Keratinocyte (primary cell): ENCODE results near the gene PTPMT1. TPM values are rescaled to one million over a fixed set of nuclear protein-coding genes. Genes with fewer than 3 reads are reported as not detected.
"Not testable (repeated sequence)": the region's sequence is repeated elsewhere in the genome, so short reads cannot be mapped to it uniquely, and the experiment has no call there.

ENCODE experiments used
- DNase-seq: peaks from one replicate; pipeline ENCODE4 v3.0.0-alpha.2; 2011; ENCODE audit warnings: low read depth, missing footprints, low spot score
- FAIRE-seq: peaks from 2 replicates; lab custom pipeline; 2011; peaks lifted over from hg19 to GRCh38; lab: Jason Lieb, UNC
- H2AFZ ChIP-seq: 2 replicates; pipeline ENCODE4 v1.6.0; 2012; ENCODE audit warnings: low read length, control low read depth, inconsistent platforms; ENCODE audit not compliant: control insufficient read depth
- H3K27ac ChIP-seq: 2 replicates; pipeline ENCODE4 v1.5.1; 2011; ENCODE audit warnings: low read length; ENCODE audit not compliant: control insufficient read depth, insufficient read depth
- H3K27me3 ChIP-seq: 3 replicates; pipeline ENCODE4 v1.6.0; 2011; ENCODE audit warnings: low read length; ENCODE audit not compliant: control insufficient read depth, insufficient read depth; ENCODE audit errors: extremely low read depth
- H3K36me3 ChIP-seq, 2 experiments: 2 replicates in 1 of 2; 3 replicates in 1 of 2; pipeline ENCODE4 v1.5.1; 2011; ENCODE audit warnings: low read length in 2 of 2, mild to moderate bottlenecking in 1 of 2; ENCODE audit not compliant: control insufficient read depth in 2 of 2, insufficient read depth in 2 of 2; ENCODE audit errors: extremely low read depth in 1 of 2
- H3K4me1 ChIP-seq: 3 replicates; pipeline ENCODE4 v1.5.1; 2011; ENCODE audit warnings: low read length; ENCODE audit not compliant: control insufficient read depth, insufficient read depth; ENCODE audit errors: extremely low read depth
- H3K4me2 ChIP-seq: 3 replicates; pipeline ENCODE4 v1.6.0; 2011; ENCODE audit warnings: low read depth, low read length; ENCODE audit not compliant: control insufficient read depth, insufficient read depth; ENCODE audit errors: extremely low read depth
- H3K4me3 ChIP-seq, 3 experiments: fragments of 200-600 bp in 1 of 3; sonication (generic) in 1 of 3; 2 replicates in 2 of 3; 3 replicates in 1 of 3; pipeline ENCODE4 v1.5.1; 2011 to 2016; ENCODE audit warnings: low read length in 3 of 3, mild to moderate bottlenecking in 3 of 3, control low read depth in 2 of 3, inconsistent platforms in 1 of 3, low read depth in 1 of 3, mixed read lengths in 1 of 3, mixed run types in 1 of 3, moderate library complexity in 1 of 3; ENCODE audit not compliant: control insufficient read depth in 2 of 3, insufficient read depth in 2 of 3; ENCODE audit errors: extremely low read depth in 1 of 3
- H3K79me2 ChIP-seq: 2 replicates; pipeline ENCODE4 v1.6.0; 2012; ENCODE audit warnings: low read length; ENCODE audit not compliant: control insufficient read depth, insufficient read depth
- H3K9ac ChIP-seq: 3 replicates; pipeline ENCODE4 v1.6.0; 2011; ENCODE audit warnings: low read length; ENCODE audit not compliant: control insufficient read depth, insufficient read depth; ENCODE audit errors: extremely low read depth
- H3K9me1 ChIP-seq: 3 replicates; pipeline ENCODE4 v1.6.0; 2011; ENCODE audit warnings: low read length; ENCODE audit not compliant: control insufficient read depth, insufficient read depth; ENCODE audit errors: extremely low read depth
- H3K9me3 ChIP-seq: 2 replicates; pipeline ENCODE4 v1.5.1; 2012; ENCODE audit warnings: low read depth, low read length; ENCODE audit not compliant: control insufficient read depth
- H4K20me1 ChIP-seq: 3 replicates; pipeline ENCODE4 v1.6.0; 2011; ENCODE audit warnings: low read length; ENCODE audit not compliant: control insufficient read depth, insufficient read depth; ENCODE audit errors: extremely low read depth
- EZH2 ChIP-seq: IDR thresholded peaks from one replicate; pipeline ENCODE4 v1.6.1; 2012; ENCODE audit warnings: inconsistent platforms, mild to moderate bottlenecking, low read length, moderate library complexity
- dilution Hi-C: fragments of 300-500 bp; cut with MboI; formaldehyde crosslinking; loops from one replicate; pipeline ENCODE4 v1.7.0; 2020; ENCODE audit warnings: low sequenced_read_pairs; ENCODE audit not compliant: extremely low pct_ligation_motif_present
- polyA plus RNA-seq, 5 experiments: library from polyadenylated mRNA; depleted of rRNA in 3 of 5; stranded (reverse) in 3 of 5; stranded (forward) in 1 of 5; unstranded in 1 of 5; fragments of >200 nt; gene quantifications; 1 replicate in 1 of 5; 2 replicates in 3 of 5; 3 replicates in 1 of 5; pipeline versions ENCODE4 v1.2.1 to v1.2.3, GENCODE V29; 2011 to 2012; ENCODE audit warnings: missing spikeins in 2 of 5, low read depth in 1 of 5, low replicate concordance in 1 of 5
- TF ChIP-seq, protein P1 (sequence below), 3 experiments: IDR thresholded peaks in 1 of 3; conservative IDR thresholded peaks in 1 of 3; optimal IDR thresholded peaks in 1 of 3; 2 replicates in 2 of 3; 3 replicates in 1 of 3; pipeline versions ENCODE3 to v1.5.1; 2011; ENCODE audit warnings: low read length in 3 of 3, mild to moderate bottlenecking in 3 of 3, moderate library complexity in 2 of 3, control low read depth in 1 of 3, inconsistent platforms in 1 of 3; ENCODE audit not compliant: insufficient read depth in 2 of 3; ENCODE audit errors: extremely low read depth in 1 of 3

The PTPMT1 gene
- polyA plus RNA-seq, 1 donor (not counting 4 experiments of a cell fraction or from before 2014, with no cell fraction given), result 64.9 TPM

DNA sequence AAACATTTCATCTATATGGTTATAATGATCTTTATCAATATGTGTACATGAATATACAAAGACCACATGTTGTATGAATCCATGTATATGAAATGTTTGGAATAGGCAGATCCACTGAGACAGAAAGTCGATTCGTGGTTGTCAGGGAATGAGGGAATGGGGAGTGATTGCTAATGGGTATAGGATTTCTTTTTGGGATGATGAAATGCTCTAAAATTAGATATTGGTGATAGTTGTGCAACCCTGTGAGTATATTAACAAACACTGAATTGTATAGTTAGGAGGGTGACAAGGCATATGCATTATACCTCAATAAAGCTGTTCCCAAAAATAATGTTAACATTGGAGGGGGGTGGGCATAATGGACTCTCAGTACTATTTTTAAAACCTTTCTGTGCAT lies 5.0 kb upstream of the PTPMT1 start:
- H3K36me3 ChIP-seq, result no peaks in the 10 kb centered on the region
- H2AFZ ChIP-seq, result no peak overlapping the region
- peaks cover 5% of the 10 kb centered on the region for H3K79me2 ChIP-seq
- FAIRE-seq (no peak), DNase-seq (no peak)
- no peak overlapping the region for H3K27ac ChIP-seq
- no peak for TF ChIP-seq EZH2
- TF ChIP-seq, protein P1, sequence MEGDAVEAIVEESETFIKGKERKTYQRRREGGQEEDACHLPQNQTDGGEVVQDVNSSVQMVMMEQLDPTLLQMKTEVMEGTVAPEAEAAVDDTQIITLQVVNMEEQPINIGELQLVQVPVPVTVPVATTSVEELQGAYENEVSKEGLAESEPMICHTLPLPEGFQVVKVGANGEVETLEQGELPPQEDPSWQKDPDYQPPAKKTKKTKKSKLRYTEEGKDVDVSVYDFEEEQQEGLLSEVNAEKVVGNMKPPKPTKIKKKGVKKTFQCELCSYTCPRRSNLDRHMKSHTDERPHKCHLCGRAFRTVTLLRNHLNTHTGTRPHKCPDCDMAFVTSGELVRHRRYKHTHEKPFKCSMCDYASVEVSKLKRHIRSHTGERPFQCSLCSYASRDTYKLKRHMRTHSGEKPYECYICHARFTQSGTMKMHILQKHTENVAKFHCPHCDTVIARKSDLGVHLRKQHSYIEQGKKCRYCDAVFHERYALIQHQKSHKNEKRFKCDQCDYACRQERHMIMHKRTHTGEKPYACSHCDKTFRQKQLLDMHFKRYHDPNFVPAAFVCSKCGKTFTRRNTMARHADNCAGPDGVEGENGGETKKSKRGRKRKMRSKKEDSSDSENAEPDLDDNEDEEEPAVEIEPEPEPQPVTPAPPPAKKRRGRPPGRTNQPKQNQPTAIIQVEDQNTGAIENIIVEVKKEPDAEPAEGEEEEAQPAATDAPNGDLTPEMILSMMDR (optimal IDR thresholded peaks at IDR 0.05 in 1 of 3, IDR thresholded peaks at IDR 0.05 in 1 of 3, conservative IDR thresholded peaks at IDR 0.05 in 1 of 3; ENCODE audit: extremely low read depth in 1 of 3, insufficient read depth in 2 of 3, low read length in 3 of 3), result no peak
- H3K27me3 ChIP-seq, result no peaks in the 10 kb centered on the region
- H4K20me1 ChIP-seq, result no peaks in the 10 kb centered on the region
- peaks cover 5% of the 10 kb centered on the region for H3K4me1 ChIP-seq
- dilution Hi-C loops, result no loop called here
- no peak overlapping the region for H3K4me2 ChIP-seq
- H3K9me3 ChIP-seq, result no peaks in the 10 kb centered on the region
- H3K9ac ChIP-seq, result no peak overlapping the region
- H3K4me3 ChIP-seq, result no peak overlapping the region
- H3K9me1 ChIP-seq, result no peaks in the 10 kb centered on the region

DNA sequence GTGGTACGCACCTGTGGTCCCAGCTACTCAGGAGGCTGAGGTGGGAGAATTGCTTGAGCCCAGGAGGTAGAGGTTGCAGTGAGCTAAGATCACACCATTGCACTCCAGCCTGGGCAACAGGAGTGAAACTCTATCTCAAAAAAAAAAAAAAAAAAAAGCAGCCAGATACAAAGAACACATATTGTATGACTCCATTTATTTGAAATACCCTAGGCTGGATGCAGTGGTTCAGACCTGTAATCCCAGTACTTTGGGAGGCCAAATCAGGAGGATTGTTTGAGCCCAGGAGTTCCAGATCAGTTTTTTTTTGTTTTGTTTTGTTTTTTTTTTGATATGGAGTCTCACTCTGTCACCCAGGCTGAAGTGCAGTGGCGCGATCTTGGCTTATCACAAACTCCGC lies 3.0 kb upstream of the PTPMT1 start:
- H3K9me3 ChIP-seq, DNase-seq, dilution Hi-C loops, H4K20me1 ChIP-seq, H3K27me3 ChIP-seq, H2AFZ ChIP-seq, H3K9me1 ChIP-seq, H3K4me2 ChIP-seq, H3K36me3 ChIP-seq, FAIRE-seq, H3K9ac ChIP-seq, H3K4me3 ChIP-seq, H3K27ac ChIP-seq: not testable (repeated sequence)
- H3K79me2 ChIP-seq, result peaks cover 24% of the 10 kb centered on the region
- peaks cover 13% of the 10 kb centered on the region for H3K4me1 ChIP-seq

DNA sequence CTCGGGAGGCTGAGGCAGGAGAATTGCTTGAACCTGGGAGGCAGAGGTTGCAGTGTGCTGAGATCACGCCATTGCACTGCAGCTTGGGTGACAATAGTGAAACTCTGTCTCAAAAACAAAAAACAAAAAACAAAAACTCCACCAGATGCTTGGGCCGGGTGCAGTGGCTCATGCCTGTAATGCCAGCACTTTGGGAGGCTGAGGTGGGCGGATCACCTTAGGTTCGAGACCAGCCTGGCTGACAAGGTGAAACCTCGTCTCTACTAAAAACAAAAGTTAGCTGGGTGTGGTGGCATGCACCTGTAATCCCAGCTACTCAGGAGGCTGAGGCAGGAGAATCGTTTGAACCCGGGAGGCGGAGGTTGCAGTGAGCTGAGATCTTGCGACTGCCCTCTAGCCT lies 1.0 kb upstream of the PTPMT1 start:
- H3K4me3 ChIP-seq, result not testable (repeated sequence)
- H3K9ac ChIP-seq, result peak overlapping the region; percentile 94

More for the DNA sequence above, 1.0 kb upstream of the PTPMT1 start:
- DNase-seq, H3K36me3 ChIP-seq, FAIRE-seq, H2AFZ ChIP-seq, H3K27ac ChIP-seq, H3K9me1 ChIP-seq, H3K9me3 ChIP-seq, H3K27me3 ChIP-seq, dilution Hi-C loops, H4K20me1 ChIP-seq: not testable (repeated sequence)
- peak overlapping the region; percentile 89 for H3K4me2 ChIP-seq
- H3K4me1 ChIP-seq, result peaks cover 13% of the 10 kb centered on the region
- peaks cover 40% of the 10 kb centered on the region for H3K79me2 ChIP-seq
